Adrenal gland (tissue), 12 donors: ENCODE measurements around the gene MMP24. TPM values are rescaled to one million over a fixed set of nuclear protein-coding genes. Genes with fewer than 3 reads are reported as not detected.
"Not testable (repeated sequence)": the region's sequence is repeated elsewhere in the genome, so short reads cannot be mapped to it uniquely, and the experiment has no call there.

Experiments
- DNase-seq, 7 donors: peaks; one replicate each; pipeline ENCODE4 v3.0.0-alpha.2; 2019 to 2020
- H3K27ac ChIP-seq, 5 donors: fragments of 200-600 bp; sonication (generic) in 4 of 5; 1 replicate in 3 of 5; 2 replicates in 2 of 5; pipeline versions ENCODE4 v1.5.1 to v1.8.0; 2016 to 2020; ENCODE audit warnings: mild to moderate bottlenecking in 1 of 5
- H3K27me3 ChIP-seq: fragments of 200-600 bp; 2 replicates; pipeline ENCODE4 v1.8.0; 2021
- H3K36me3 ChIP-seq, 2 donors: fragments of 200-600 bp; replicated peaks in 1 of 2; 1 replicate in 1 of 2; 2 replicates in 1 of 2; pipeline versions ENCODE4 v1.5.1 to v1.8.0; 2018 to 2022
- H3K4me1 ChIP-seq, 2 donors: fragments of 200-600 bp; replicated peaks in 1 of 2; 1 replicate in 1 of 2; 2 replicates in 1 of 2; pipeline versions ENCODE4 v1.5.1 to v1.8.0; 2018 to 2021
- H3K4me3 ChIP-seq, 4 donors: fragments of 200-600 bp; sonication (generic) in 3 of 4; one replicate each; pipeline ENCODE4 v1.5.1; 2016 to 2018
- H3K9me3 ChIP-seq, 3 donors: fragments of 200-600 bp; sonication (generic) in 1 of 3; replicated peaks in 1 of 3; 1 replicate in 2 of 3; 2 replicates in 1 of 3; pipeline versions ENCODE4 v1.5.1 to v1.8.0; 2016 to 2021
- POLR2A ChIP-seq, 2 donors: fragments of 450-650 bp; IDR thresholded peaks; one replicate each; pipeline ENCODE4 v1.6.1; 2017; ENCODE audit warnings: antibody characterized with exemption in 2 of 2, mild to moderate bottlenecking in 2 of 2, moderate library complexity in 1 of 2
- WGBS, 4 donors: extraction: QIAGEN DNeasy Blood & Tissue Kit in 2 of 4; methylation state at CpG; one replicate each; pipeline versions ENCODE4 v1.1.5 to v1.1.7; 2013 to 2017; 5-methylcytosine and 5-hydroxymethylcytosine counted together
- intact Hi-C, 2 donors: fragments of 100-400 bp; cut with DNase I; formaldehyde crosslinking; loops; one replicate each; pipeline versions ENCODE4 v1.14.1 to v1.15.0; 2022 to 2023
- polyA plus RNA-seq, 3 donors: library from polyadenylated mRNA; stranded (reverse); fragments of 200-250 nt in 2 of 3; fragments of 350-450 nt in 1 of 3; fragmentation: Illumina TruSeq in 1 of 3; extraction: RNeasy Lipid Tissue Mini Kit (QIAGEN cat#74804) in 1 of 3; gene quantifications; one replicate each; pipeline ENCODE4 v1.2.3, GENCODE V29; 2013 to 2014
- total RNA-seq, 9 donors: library from RNA; depleted of rRNA in 4 of 9; stranded (reverse); fragments of >200 nt in 4 of 9; fragments of 120-200 nt in 1 of 9; fragmentation: NEBNext Ultra II Directional in 1 of 9; extraction: Animal tissue kit (Norgen Biotek cat#: 25700) in 1 of 9; gene quantifications; one replicate each; pipeline versions ENCODE4 v1.1.0 to v1.2.4, GENCODE V29; 2013 to 2023
- TF ChIP-seq, protein P1 (sequence below), 6 experiments: fragments of 450-650 bp in 4 of 6; fragments of 200-600 bp in 2 of 6; sonication (generic) in 1 of 6; IDR thresholded peaks; 1 replicate in 5 of 6; 2 replicates in 1 of 6; pipeline versions ENCODE4 v1.5.1 to v1.8.0; 2016 to 2021; ENCODE audit warnings: antibody characterized with exemption in 6 of 6, mild to moderate bottlenecking in 2 of 6, moderate library complexity in 1 of 6
- donor health status: healthy with polysubstance abuse.
- donor health status: Bipolar disorder and iron deficiency.
- donor health status: DM: yes; HTN: yes; CAD: no.
- donor health status: DM: no; HTN: no; CAD: no.
- donor health status: DM: no; HTN: no; CAD: no.
- donor health status: DM: yes; HTN: yes; CAD: no.

The MMP24 gene
- total and polyA plus RNA-seq, 12 donors, result 0.09 to 2.3 (median 1.3) TPM

- Histone ChIP-seq H3K27ac (peak overlapping the region in 3 of 5 donors; percentile 9 to 31 (median 12)), H3K36me3 (no peaks in the 10 kb centered on the region), H3K4me1 (peaks cover 0 to 10% of the 10 kb centered on the region in 2 donors), H3K4me3 (no peak overlapping the region), H3K9me3 (peaks cover 0 to 24% (median 0%) of the 10 kb centered on the region in 3 donors), H3K27me3 (no peaks in the 10 kb centered on the region)
- TF ChIP-seq POLR2A (IDR thresholded peaks at IDR 0.05), result no peak
- TF ChIP-seq, protein P1, sequence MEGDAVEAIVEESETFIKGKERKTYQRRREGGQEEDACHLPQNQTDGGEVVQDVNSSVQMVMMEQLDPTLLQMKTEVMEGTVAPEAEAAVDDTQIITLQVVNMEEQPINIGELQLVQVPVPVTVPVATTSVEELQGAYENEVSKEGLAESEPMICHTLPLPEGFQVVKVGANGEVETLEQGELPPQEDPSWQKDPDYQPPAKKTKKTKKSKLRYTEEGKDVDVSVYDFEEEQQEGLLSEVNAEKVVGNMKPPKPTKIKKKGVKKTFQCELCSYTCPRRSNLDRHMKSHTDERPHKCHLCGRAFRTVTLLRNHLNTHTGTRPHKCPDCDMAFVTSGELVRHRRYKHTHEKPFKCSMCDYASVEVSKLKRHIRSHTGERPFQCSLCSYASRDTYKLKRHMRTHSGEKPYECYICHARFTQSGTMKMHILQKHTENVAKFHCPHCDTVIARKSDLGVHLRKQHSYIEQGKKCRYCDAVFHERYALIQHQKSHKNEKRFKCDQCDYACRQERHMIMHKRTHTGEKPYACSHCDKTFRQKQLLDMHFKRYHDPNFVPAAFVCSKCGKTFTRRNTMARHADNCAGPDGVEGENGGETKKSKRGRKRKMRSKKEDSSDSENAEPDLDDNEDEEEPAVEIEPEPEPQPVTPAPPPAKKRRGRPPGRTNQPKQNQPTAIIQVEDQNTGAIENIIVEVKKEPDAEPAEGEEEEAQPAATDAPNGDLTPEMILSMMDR (IDR thresholded peaks at IDR 0.05), result no peak
- no peak for DNase-seq
- intact Hi-C loops, result loop anchor here in 1 of 2 donors (10.0 kb wide), 1 partner anchor 55 kb away; the partner anchor contains the start of gene EDEM2
Measured at GRCh38 chr20:35199740-35200139, 26.8 kb upstream of the MMP24 start.

GRCh38 chr20:35200267-35200666 is 26.2 kb upstream of the MMP24 start:
- H3K4me3 ChIP-seq, result no peak overlapping the region
- peaks cover 0 to 10% of the 10 kb centered on the region in 2 donors for H3K4me1 ChIP-seq
- intact Hi-C loops, result loop anchor here in 1 of 2 donors (10.0 kb wide), 1 partner anchor 55 kb away; the partner anchor contains the start of gene EDEM2
- no peaks in the 10 kb centered on the region for H3K27me3 ChIP-seq
- H3K36me3 ChIP-seq, result no peaks in the 10 kb centered on the region
- peaks cover 0 to 24% (median 0%) of the 10 kb centered on the region in 3 donors for H3K9me3 ChIP-seq
- 61 to 85% (median 68%) methylated on average over 1 of the region's 1 CpG for WGBS, 4 donors
- TF ChIP-seq POLR2A (IDR thresholded peaks at IDR 0.05), result no peak
- TF ChIP-seq, protein P1 (IDR thresholded peaks at IDR 0.05), result no peak
- H3K27ac ChIP-seq, result peak overlapping the region in 2 of 5 donors; percentile 9 to 12
- DNase-seq, result no peak

- intact Hi-C loops, result loop anchor here in 1 of 2 donors (10.0 kb wide), 1 partner anchor 57 kb away; the partner anchor contains the start of gene EDEM2
- H3K4me1 ChIP-seq, H3K4me3 ChIP-seq, H3K27ac ChIP-seq, H3K36me3 ChIP-seq, H3K27me3 ChIP-seq, DNase-seq: not testable (repeated sequence)
- WGBS, 4 donors, result 95 to 97% (median 96%) methylated on average over 5 of the region's 5 CpGs
- peaks cover 0 to 19% (median 0%) of the 10 kb centered on the region in 3 donors for H3K9me3 ChIP-seq
Measured at GRCh38 chr20:35201467-35201866, 25.0 kb upstream of the MMP24 start.

- intact Hi-C loops, result loop anchor here in 1 of 2 donors (10.0 kb wide), 1 partner anchor 62 kb away; the partner anchor contains the start of gene EDEM2
- no peak overlapping the region for H3K4me3 ChIP-seq
- WGBS, 4 donors, result 93 to 96% (median 95%) methylated on average over 1 of the region's 1 CpG
- no peak overlapping the region for H3K27ac ChIP-seq
- no peaks in the 10 kb centered on the region for H3K9me3 ChIP-seq
- H3K4me1 ChIP-seq, result peaks cover 6 to 14% of the 10 kb centered on the region in 2 donors
- no peak for DNase-seq
- TF ChIP-seq, protein P1 (IDR thresholded peaks at IDR 0.05), result no peak
- no peak for TF ChIP-seq POLR2A (IDR thresholded peaks at IDR 0.05)
- H3K36me3 ChIP-seq, result no peaks in the 10 kb centered on the region
- no peaks in the 10 kb centered on the region for H3K27me3 ChIP-seq
Measured at GRCh38 chr20:35206802-35207201, 19.7 kb upstream of the MMP24 start.
